CD14-positive monocyte (primary cell): ENCODE measurements around the gene SORBS1. TPM values are rescaled to one million over a fixed set of nuclear protein-coding genes. Genes with fewer than 3 reads are reported as not detected.

Experiments
- DNase-seq, 3 donors: peaks; one replicate each; pipeline ENCODE4 v3.0.0-alpha.2; 2011 to 2022
- H2AFZ ChIP-seq: 2 replicates; pipeline ENCODE4 v1.6.0; 2012; ENCODE audit warnings: mild to moderate bottlenecking, low read depth, low read length, inconsistent platforms; ENCODE audit not compliant: insufficient read depth, poor library complexity, severe bottlenecking
- H3K27ac ChIP-seq, 2 donors: 1 replicate in 1 of 2; 2 replicates in 1 of 2; pipeline ENCODE4 v1.5.1; 2012 to 2013; ENCODE audit warnings: low read length in 2 of 2, control low read depth in 1 of 2, inconsistent platforms in 1 of 2, low read depth in 1 of 2, mild to moderate bottlenecking in 1 of 2
- H3K27me3 ChIP-seq, 2 donors: one replicate each; pipeline versions ENCODE4 v1.6.0 to v1.6.1; 2011 to 2013; ENCODE audit warnings: low read length in 2 of 2; ENCODE audit not compliant: control insufficient read depth in 2 of 2, insufficient read depth in 2 of 2
- H3K36me3 ChIP-seq, 2 donors: replicated peaks in 1 of 2; 1 replicate in 1 of 2; 2 replicates in 1 of 2; pipeline versions ENCODE4 v1.5.1 to v1.6.1; 2012 to 2013; ENCODE audit warnings: low read length in 2 of 2, control low read depth in 1 of 2, inconsistent platforms in 1 of 2, mild to moderate bottlenecking in 1 of 2; ENCODE audit not compliant: insufficient read depth in 2 of 2, control insufficient read depth in 1 of 2
- H3K4me1 ChIP-seq, 2 donors: 1 replicate in 1 of 2; 2 replicates in 1 of 2; pipeline versions ENCODE4 v1.5.1 to v1.6.1; 2012 to 2013; ENCODE audit warnings: low read length in 2 of 2, control low read depth in 1 of 2, inconsistent platforms in 1 of 2, mild to moderate bottlenecking in 1 of 2, moderate library complexity in 1 of 2; ENCODE audit not compliant: insufficient read depth in 2 of 2, control insufficient read depth in 1 of 2
- H3K4me2 ChIP-seq: replicated peaks from 2 replicates; pipeline ENCODE3; 2012; ENCODE audit warnings: low read length, moderate library complexity, mild to moderate bottlenecking; ENCODE audit not compliant: poor library complexity, severe bottlenecking; ENCODE audit errors: extremely low read depth
- H3K4me3 ChIP-seq, 3 experiments: fragments of 200-600 bp in 1 of 3; sonication (generic) in 1 of 3; replicated peaks in 1 of 3; 1 replicate in 2 of 3; 2 replicates in 1 of 3; pipeline ENCODE4 v1.5.1; 2011 to 2013; ENCODE audit warnings: low read length in 3 of 3, mild to moderate bottlenecking in 3 of 3, control low read depth in 2 of 3, low read depth in 2 of 3, inconsistent platforms in 1 of 3, moderate library complexity in 1 of 3
- H3K79me2 ChIP-seq: 2 replicates; pipeline ENCODE4 v1.6.0; 2012; ENCODE audit warnings: mild to moderate bottlenecking, control low read depth, inconsistent platforms, low read length, moderate library complexity; ENCODE audit not compliant: insufficient read depth
- H3K9ac ChIP-seq: 2 replicates; pipeline ENCODE4 v1.6.0; 2017; ENCODE audit warnings: low read length, mild to moderate bottlenecking; ENCODE audit not compliant: insufficient read depth, poor library complexity, severe bottlenecking
- H3K9me3 ChIP-seq, 2 donors: replicated peaks in 1 of 2; 1 replicate in 1 of 2; 2 replicates in 1 of 2; pipeline versions ENCODE4 v1.5.1 to v1.6.1; 2012 to 2013; ENCODE audit warnings: low read length in 2 of 2, control low read depth in 1 of 2; ENCODE audit not compliant: control insufficient read depth in 1 of 2, insufficient read depth in 1 of 2
- H4K20me1 ChIP-seq: 2 replicates; pipeline ENCODE4 v1.6.0; 2012; ENCODE audit warnings: mild to moderate bottlenecking, low read length, control low read depth, moderate library complexity; ENCODE audit not compliant: insufficient read depth
- H3K27ac Mint-ChIP-seq, 7 donors: one replicate each; pipeline ENCODE4 v1.8.0; 2020; ENCODE audit warnings: mild to moderate bottlenecking in 7 of 7, mixed read lengths in 7 of 7, moderate library complexity in 6 of 7, inconsistent platforms in 2 of 7
- H3K27me3 Mint-ChIP-seq, 3 donors: one replicate each; pipeline ENCODE4 v1.8.0; 2021 to 2022; ENCODE audit warnings: low read depth in 3 of 3, mild to moderate bottlenecking in 3 of 3, mixed read lengths in 3 of 3, moderate library complexity in 3 of 3, inconsistent platforms in 1 of 3
- H3K36me3 Mint-ChIP-seq, 2 donors: one replicate each; pipeline ENCODE4 v1.8.0; 2020; ENCODE audit warnings: mixed read lengths in 2 of 2, inconsistent platforms in 1 of 2, mild to moderate bottlenecking in 1 of 2
- H3K4me1 Mint-ChIP-seq: one replicate; pipeline ENCODE4 v1.8.0; 2020; ENCODE audit warnings: mild to moderate bottlenecking, mixed read lengths
- H3K4me3 Mint-ChIP-seq, 2 donors: one replicate each; pipeline ENCODE4 v1.8.0; 2020; ENCODE audit warnings: mild to moderate bottlenecking in 2 of 2, mixed read lengths in 2 of 2, moderate library complexity in 1 of 2
- H3K9me3 Mint-ChIP-seq, 7 donors: one replicate each; pipeline ENCODE4 v1.8.0; 2020 to 2022; ENCODE audit warnings: mixed read lengths in 7 of 7, mild to moderate bottlenecking in 6 of 7, moderate library complexity in 6 of 7, inconsistent platforms in 2 of 7
- CTCF ChIP-seq: fragments of 200-600 bp; IDR thresholded peaks from one replicate; pipeline ENCODE4 v1.8.0; 2022; ENCODE audit warnings: antibody characterized with exemption, mild to moderate bottlenecking
- WGBS: methylation state at CpG from one replicate; pipeline ENCODE4 v1.1.5; 2013; ENCODE audit warnings: missing lambda C conversion rate; ENCODE audit not compliant: insufficient coverage; 5-methylcytosine and 5-hydroxymethylcytosine counted together
- intact Hi-C, 2 donors: fragments of 100-400 bp; cut with micrococcal nuclease; formaldehyde crosslinking; loops; one replicate each; pipeline versions ENCODE4 v1.15.0 to v1.15.1; 2023
- polyA plus RNA-seq, 3 donors: library from polyadenylated mRNA; depleted of rRNA in 1 of 3; unstranded in 2 of 3; stranded (reverse) in 1 of 3; fragments of 300-500 nt in 2 of 3; fragments of >200 nt in 1 of 3; fragmentation: Illumina TruSeq in 2 of 3; gene quantifications; 1 replicate in 2 of 3; 2 replicates in 1 of 3; pipeline ENCODE4 v1.2.3, GENCODE V29; 2012 to 2021

SORBS1 gene
- polyA plus RNA-seq, 3 donors = 0.08 to 0.15 TPM; not detected in 1

- H3K9me3 ChIP-seq = no peaks in the 10 kb centered on the region
- intact Hi-C loops = no loop called here
- no peaks in the 10 kb centered on the region for H3K79me2 ChIP-seq
- no peaks in the 10 kb centered on the region for H3K36me3 Mint-ChIP-seq
- no peaks in the 10 kb centered on the region for H3K4me1 Mint-ChIP-seq
- H3K4me3 ChIP-seq = no peak overlapping the region
- no peaks in the 10 kb centered on the region for H3K36me3 ChIP-seq
- H4K20me1 ChIP-seq = no peaks in the 10 kb centered on the region
- no peaks in the 10 kb centered on the region for H3K9me3 Mint-ChIP-seq
- DNase-seq = no peak
- TF ChIP-seq CTCF = no peak
- H3K4me3 Mint-ChIP-seq = no peak overlapping the region
- no peaks in the 10 kb centered on the region for H3K27me3 ChIP-seq
- H3K27ac ChIP-seq = no peak overlapping the region
- WGBS = 85% methylated on average over 2 of the region's 3 CpGs
- no peak overlapping the region for H2AFZ ChIP-seq
- peaks cover 3 to 5% (median 3%) of the 10 kb centered on the region in 3 donors for H3K27me3 Mint-ChIP-seq
- H3K27ac Mint-ChIP-seq = no peak overlapping the region
- H3K4me2 ChIP-seq = no peak overlapping the region
- H3K4me1 ChIP-seq = no peaks in the 10 kb centered on the region
- H3K9ac ChIP-seq = no peak overlapping the region
These were observed 229.5 kb downstream of the SORBS1 start for GRCh38 chr10:95331596-95332130.

- no peaks in the 10 kb centered on the region for H3K4me1 Mint-ChIP-seq
- H3K27ac Mint-ChIP-seq = no peak overlapping the region
- Histone ChIP-seq H3K4me3 (no peak overlapping the region), H3K4me1 (no peaks in the 10 kb centered on the region), H3K4me2 (no peak overlapping the region), H3K79me2 (no peaks in the 10 kb centered on the region), H3K36me3 (no peaks in the 10 kb centered on the region), H3K27me3 (no peaks in the 10 kb centered on the region), H3K9me3 (no peaks in the 10 kb centered on the region), H3K9ac (no peak overlapping the region), H3K27ac (no peak overlapping the region), H4K20me1 (no peaks in the 10 kb centered on the region), H2AFZ (no peak overlapping the region)
- peaks cover 3 to 5% (median 3%) of the 10 kb centered on the region in 3 donors for H3K27me3 Mint-ChIP-seq
- no peaks in the 10 kb centered on the region for H3K36me3 Mint-ChIP-seq
- H3K4me3 Mint-ChIP-seq = no peak overlapping the region
- H3K9me3 Mint-ChIP-seq = no peaks in the 10 kb centered on the region
- 71% methylated on average over 1 of the region's 1 CpG for WGBS
- intact Hi-C loops = no loop called here
- DNase-seq = no peak
- TF ChIP-seq CTCF = no peak
These were observed 230.2 kb downstream of the SORBS1 start for GRCh38 chr10:95330966-95331453.
